Activated naive CD8-positive, alpha-beta T cell treated with anti-CD3 and anti-CD28 coated beads, Interleukin-2, amount 50 U/mL, for 24 hours (primary cell): ENCODE measurements around the gene TNFRSF6B.

Source experiments
- ATAC-seq: fragments of 150-1000 bp; cut with Tn5 transposase; one replicate; pipeline ENCODE4 v1.10.0; 2021
- DNase-seq: peaks from one replicate; pipeline ENCODE4 v3.0.0; 2021
- H3K27ac Mint-ChIP-seq: one replicate; pipeline ENCODE4 v1.8.0; 2021; ENCODE audit warnings: mild to moderate bottlenecking, mixed read lengths
- H3K27me3 Mint-ChIP-seq: one replicate; pipeline ENCODE4 v1.8.0; 2021; ENCODE audit warnings: mixed read lengths
- H3K36me3 Mint-ChIP-seq: one replicate; pipeline ENCODE4 v1.8.0; 2021; ENCODE audit warnings: low read depth, mixed read lengths
- H3K4me1 Mint-ChIP-seq: one replicate; pipeline ENCODE4 v1.8.0; 2021; ENCODE audit warnings: mixed read lengths
- H3K4me3 Mint-ChIP-seq: one replicate; pipeline ENCODE4 v1.8.0; 2021; ENCODE audit warnings: mild to moderate bottlenecking, moderate library complexity, mixed read lengths
- H3K9me3 Mint-ChIP-seq: one replicate; pipeline ENCODE4 v1.8.0; 2021; ENCODE audit warnings: mixed read lengths

Gene TNFRSF6B

GRCh38 chr20:63745961-63746731 is 49.7 kb downstream of the TNFRSF6B start:
- Mint-ChIP-seq H3K4me1 (peaks cover 8% of the 10 kb centered on the region), H3K36me3 (no peaks in the 10 kb centered on the region), H3K27ac (no peak overlapping the region), H3K27me3 (no peaks in the 10 kb centered on the region), H3K9me3 (no peaks in the 10 kb centered on the region), H3K4me3 (no peak overlapping the region)
- DNase-seq (no peak), ATAC-seq (no peak)

DNA sequence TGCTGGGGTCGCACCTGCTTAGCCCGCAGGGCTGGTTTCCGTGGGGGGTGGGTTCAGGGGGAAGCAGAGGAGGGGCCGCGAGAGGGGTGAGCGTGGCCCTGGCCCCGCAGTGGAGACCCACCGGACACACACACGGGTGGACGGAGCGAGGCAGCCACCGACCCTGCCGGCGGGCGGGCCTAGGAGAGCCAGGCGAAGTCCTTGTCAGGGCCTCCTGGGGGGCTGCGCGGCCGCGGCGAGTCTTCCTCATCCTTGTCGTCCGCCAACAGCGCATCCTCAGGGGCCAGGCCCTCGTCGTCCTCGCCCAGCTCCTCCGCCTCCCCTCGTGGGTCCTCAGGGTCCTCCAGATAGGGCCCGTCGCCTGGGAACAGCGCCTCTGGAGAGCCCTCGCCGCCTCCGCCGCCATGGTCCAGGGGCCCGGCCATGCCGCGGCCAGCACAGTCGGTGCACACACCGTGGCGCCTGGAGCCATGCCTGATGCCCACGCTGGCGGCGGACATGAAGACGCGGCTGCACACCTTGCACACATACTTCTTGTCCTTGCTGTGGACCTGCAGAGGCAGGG is 50.4 kb downstream of the TNFRSF6B start:
- no peak overlapping the region for H3K4me3 Mint-ChIP-seq
- H3K27me3 Mint-ChIP-seq = no peaks in the 10 kb centered on the region
- no peak overlapping the region for H3K27ac Mint-ChIP-seq
- no peak for ATAC-seq
- no peaks in the 10 kb centered on the region for H3K9me3 Mint-ChIP-seq
- H3K36me3 Mint-ChIP-seq = no peaks in the 10 kb centered on the region
- peaks cover 10% of the 10 kb centered on the region for H3K4me1 Mint-ChIP-seq
- no peak for DNase-seq

DNA sequence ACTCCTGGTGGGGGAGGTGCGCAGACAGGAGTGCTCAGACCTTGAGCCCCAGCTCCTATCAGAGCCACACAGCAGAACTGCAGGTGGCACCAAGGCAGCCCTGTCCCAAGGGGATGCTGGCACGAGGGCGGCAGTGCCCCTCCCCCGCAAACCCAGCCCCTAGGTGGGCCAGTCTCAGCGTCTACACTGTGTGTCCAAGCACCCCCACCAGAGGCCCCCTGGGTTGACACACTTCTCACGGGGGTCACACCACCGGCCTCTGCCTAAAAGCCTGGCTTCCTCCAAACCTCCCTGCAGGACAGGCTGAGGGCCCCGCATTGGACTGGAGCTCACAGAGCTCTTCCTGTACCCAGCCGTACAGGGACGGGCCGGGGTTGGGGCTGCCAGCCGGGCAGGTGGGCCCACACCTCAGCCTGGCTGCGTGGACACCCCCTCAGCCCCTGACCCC is 51.2 kb downstream of the TNFRSF6B start:
- H3K4me1 Mint-ChIP-seq = peaks cover 12% of the 10 kb centered on the region
- no peaks in the 10 kb centered on the region for H3K27me3 Mint-ChIP-seq
- H3K9me3 Mint-ChIP-seq = no peaks in the 10 kb centered on the region
- no peaks in the 10 kb centered on the region for H3K36me3 Mint-ChIP-seq
- no peak for DNase-seq
- ATAC-seq = no peak
- no peak overlapping the region for H3K27ac Mint-ChIP-seq
- H3K4me3 Mint-ChIP-seq = no peak overlapping the region
